ENCODE results near the gene RTN1.

DNA sequence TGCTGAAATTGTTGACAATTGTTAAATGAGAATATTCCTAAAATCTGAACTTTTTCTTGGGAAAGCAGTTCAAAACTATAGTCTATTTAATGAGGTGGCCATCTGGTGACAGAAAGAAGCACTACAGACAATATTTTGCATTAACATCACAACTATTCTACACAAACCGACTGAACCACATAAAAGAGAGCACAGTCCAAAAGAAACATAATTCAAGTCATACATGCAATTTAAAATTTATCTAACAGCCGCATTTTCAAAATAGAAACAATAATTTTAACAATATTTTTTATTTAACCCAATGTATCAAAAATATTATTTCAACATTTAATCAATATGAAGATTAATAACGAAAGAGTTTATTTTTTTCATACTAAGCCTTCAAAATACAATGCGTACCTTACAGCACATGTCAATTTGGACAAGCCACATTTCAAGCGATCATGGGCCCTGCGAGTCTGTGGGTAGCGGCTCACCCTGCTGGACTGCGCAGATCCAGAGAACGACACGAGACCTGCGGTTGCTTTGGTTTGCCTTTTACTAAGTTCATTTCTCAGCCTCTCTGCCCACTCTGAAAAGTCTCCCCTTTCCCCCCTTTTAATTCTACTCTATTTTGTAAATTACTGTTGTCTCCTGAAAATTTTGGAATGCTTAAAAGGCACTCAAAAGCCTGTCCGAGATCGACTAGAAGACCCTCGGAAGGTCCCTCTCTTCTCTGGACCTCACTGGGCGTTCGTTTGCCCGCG lies 48.4 kb upstream of the RTN1 start:
- TF ChIP-seq, protein P1, sequence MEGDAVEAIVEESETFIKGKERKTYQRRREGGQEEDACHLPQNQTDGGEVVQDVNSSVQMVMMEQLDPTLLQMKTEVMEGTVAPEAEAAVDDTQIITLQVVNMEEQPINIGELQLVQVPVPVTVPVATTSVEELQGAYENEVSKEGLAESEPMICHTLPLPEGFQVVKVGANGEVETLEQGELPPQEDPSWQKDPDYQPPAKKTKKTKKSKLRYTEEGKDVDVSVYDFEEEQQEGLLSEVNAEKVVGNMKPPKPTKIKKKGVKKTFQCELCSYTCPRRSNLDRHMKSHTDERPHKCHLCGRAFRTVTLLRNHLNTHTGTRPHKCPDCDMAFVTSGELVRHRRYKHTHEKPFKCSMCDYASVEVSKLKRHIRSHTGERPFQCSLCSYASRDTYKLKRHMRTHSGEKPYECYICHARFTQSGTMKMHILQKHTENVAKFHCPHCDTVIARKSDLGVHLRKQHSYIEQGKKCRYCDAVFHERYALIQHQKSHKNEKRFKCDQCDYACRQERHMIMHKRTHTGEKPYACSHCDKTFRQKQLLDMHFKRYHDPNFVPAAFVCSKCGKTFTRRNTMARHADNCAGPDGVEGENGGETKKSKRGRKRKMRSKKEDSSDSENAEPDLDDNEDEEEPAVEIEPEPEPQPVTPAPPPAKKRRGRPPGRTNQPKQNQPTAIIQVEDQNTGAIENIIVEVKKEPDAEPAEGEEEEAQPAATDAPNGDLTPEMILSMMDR (IDR thresholded peaks at IDR 0.05; ENCODE audit: low read depth, low read length), result peak; percentile 62
- TF ChIP-seq EZH2phosphoT487 (IDR thresholded peaks at IDR 0.05; ENCODE audit: low read depth), result no peak

Data from OCI-LY3 (cell line).